GM18507 (cell line): Measurements from ENCODE around the gene UBE2G1.

Experiments
- DNase-seq: peaks from one replicate; pipeline ENCODE4 v3.0.0; 2011; ENCODE audit warnings: low read depth; ENCODE audit not compliant: insufficient read length; ENCODE audit errors: extremely low spot score
- FAIRE-seq: peaks from 2 replicates; lab custom pipeline; 2011; peaks lifted over from hg19 to GRCh38; lab: Jason Lieb, UNC

UBE2G1 gene

GRCh38 chr17:4342535-4342934, 23.9 kb downstream of the UBE2G1 start:
- DNase-seq, result no peak
- no peak for FAIRE-seq

GRCh38 chr17:4341616-4341977, 24.9 kb downstream of the UBE2G1 start:
- FAIRE-seq, result no peak

DNA sequence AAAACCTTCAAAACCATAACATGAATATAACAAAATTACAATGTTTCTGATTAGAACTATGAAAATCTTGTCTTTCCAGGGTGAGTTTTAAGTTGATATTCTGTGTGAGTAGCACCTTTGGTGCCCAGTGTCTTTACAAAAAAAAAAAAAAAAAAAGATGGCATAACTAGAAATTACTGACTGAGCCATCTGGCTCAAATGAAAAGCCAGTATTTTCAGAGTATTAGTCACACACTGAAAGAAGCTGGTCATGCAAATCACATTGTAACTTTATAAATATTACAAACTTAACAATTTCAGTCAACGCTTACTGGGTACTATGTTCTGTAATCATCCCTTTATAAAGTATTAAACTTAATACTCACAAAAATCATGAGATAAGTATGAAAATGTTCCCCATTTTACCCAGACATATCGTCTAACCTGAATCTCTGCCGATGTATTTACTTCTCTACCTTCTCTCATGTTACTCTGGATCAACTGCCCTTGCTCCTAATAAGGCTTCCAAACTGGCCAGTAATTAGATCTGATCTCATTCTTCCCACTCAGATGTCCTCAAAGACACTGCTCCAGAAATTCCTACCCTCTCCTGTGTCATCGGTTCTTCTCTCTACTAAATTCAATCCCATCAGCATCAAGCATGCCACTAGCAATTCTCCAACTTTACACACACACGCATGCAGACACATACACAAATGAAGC, 25.4 kb downstream of the UBE2G1 start:
- FAIRE-seq (no peak), DNase-seq (no peak)

More at GRCh38 chr17:4341616-4341977, 24.9 kb downstream of the UBE2G1 start:
- no peak for DNase-seq

GRCh38 chr17:4334776-4335584, 31.5 kb downstream of the UBE2G1 start:
- no peak for FAIRE-seq
- no peak for DNase-seq

GRCh38 chr17:4334332-4334731, 32.1 kb downstream of the UBE2G1 start:
- DNase-seq, result no peak
- no peak for FAIRE-seq

DNA sequence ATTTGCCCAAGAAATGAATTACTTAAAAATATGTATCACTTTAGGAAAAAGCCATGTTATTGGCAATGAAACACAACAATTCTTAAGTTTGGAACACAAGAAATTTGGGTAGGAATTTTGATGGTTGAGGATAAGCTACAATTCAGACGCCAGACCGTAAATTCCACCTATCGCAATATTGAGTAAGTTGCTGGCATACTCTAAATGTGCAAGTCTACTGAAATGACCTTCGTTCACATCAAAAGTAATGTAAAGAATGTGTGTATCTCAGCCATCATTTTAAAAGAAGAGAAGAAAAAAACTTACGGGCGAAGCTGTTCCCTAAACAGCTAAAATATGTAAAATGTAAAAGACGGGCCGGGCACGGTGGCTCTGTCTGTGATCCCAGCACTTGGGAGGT, 33.4 kb downstream of the UBE2G1 start:
- no peak for DNase-seq
- FAIRE-seq, result no peak

DNA sequence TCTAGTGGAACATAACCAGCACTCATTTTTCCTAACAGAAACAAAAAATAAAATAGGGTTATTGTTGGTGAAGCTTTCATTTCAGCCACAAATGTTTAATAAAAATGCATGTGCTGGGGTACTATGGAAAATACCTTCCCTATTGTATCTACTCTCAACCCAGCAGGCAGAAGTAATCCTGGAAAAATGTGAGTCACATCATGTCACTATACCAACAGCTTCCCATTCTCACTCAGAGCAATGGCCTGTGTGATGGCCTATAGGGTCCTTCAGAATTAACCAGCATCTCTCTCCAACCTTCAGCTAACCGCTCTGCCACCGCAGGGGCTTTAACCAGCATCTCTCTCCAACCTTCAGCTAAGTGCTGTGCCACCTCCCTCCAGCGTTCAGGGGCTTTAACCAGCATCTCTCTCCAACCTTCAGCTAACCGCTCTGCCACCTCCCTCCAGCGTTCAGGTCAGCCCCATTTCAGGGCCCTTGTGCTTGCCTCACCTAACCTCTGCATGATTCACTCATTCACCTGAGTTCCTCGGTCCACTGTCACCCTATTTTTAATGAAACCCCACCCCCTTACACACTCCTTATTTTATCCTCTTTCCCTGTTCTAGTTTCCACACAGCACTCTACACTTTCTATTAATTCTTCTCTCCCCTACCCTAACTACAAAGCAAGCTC, 34.0 kb downstream of the UBE2G1 start:
- FAIRE-seq, result no peak
- no peak for DNase-seq

DNA sequence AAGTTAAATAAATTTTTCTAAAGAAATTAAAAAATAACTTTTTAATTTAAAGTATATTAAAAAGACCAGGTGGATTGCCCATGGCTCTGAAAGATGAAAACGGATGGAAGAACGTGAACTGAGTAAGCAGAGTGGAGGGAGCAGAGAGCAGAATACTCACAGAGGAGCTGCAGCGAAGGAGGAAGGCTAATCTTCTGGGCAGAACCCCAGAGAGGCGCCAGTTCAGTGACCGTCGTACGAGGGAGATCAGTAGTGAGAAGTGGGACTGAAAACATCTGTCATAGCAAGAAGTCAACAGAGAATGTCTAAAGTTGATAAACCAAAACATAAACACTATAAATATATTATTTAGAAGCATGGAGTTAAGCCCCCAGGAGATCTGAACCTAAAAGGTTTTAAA, 34.9 kb downstream of the UBE2G1 start:
- DNase-seq, result no peak
- no peak for FAIRE-seq

DNA sequence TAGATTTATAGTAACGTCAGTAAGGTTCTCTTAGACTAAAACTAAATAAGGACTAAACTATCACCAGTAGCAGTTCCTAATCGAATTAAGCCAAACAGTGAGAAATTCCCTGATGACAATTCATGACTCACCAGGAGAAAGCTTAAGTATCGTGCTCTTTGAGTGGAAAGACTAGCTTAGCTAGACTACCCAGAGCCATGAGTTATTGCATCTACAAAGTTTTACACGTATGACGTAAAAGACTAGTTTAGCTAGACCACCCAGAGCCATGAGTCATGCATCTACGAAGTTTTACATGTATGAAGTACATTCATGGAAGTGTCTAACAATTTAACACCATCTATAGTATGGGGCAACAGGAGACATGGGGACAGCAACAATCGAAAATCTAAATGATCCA, 36.6 kb downstream of the UBE2G1 start:
- DNase-seq (no peak), FAIRE-seq (no peak)

- DNase-seq (no peak), FAIRE-seq (no peak)
These were observed 38.9 kb downstream of the UBE2G1 start for GRCh38 chr17:4327606-4328005.

- no peak for FAIRE-seq
- DNase-seq, result no peak
These were observed 39.9 kb downstream of the UBE2G1 start for GRCh38 chr17:4326608-4327007.

DNA sequence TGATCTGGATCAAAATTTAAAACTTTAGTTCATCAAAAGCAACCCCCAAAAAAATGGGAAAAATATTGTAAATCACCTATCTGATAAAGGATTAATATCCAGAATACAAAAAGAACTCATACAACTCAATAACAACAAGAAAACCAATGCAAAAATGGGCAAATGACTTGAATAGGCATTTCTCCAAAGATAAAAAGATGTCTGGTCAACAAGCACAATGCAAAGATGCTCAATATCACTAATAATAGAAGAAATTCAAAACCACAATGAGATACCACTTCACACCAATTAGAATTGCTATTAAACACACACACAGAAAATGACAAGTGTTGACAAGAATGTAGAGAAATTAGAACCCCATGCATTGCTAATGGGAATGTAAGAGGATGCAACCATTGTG, 40.4 kb downstream of the UBE2G1 start:
- FAIRE-seq (no peak), DNase-seq (no peak)

GRCh38 chr17:4324463-4324862, 42.0 kb downstream of the UBE2G1 start:
- FAIRE-seq (no peak), DNase-seq (no peak)

- FAIRE-seq (no peak), DNase-seq (no peak)
These were observed 47.3 kb downstream of the UBE2G1 start for GRCh38 chr17:4319221-4319620.

DNA sequence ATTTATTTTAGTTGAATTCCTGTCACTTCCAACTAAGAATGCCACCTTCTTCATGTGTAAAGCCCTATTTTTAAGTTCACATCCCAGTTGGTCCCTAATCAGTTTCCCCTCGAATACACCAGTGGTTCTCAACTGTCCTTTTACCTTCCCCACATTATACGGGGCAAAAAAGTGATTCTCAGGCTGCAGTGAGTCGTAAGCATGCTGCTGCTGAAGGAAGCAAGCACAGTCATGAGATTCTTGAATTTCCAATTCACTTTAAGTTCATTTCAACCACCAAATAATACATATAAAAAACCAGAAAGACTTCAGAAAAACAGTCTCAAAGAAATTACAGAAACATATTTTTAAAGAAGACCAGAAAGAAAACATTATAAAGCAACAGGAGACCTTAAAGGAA, 47.9 kb downstream of the UBE2G1 start:
- no peak for DNase-seq
- FAIRE-seq, result no peak

GRCh38 chr17:4318186-4318585, 48.3 kb downstream of the UBE2G1 start:
- DNase-seq (no peak), FAIRE-seq (no peak)

GRCh38 chr17:4317610-4318009, 48.9 kb downstream of the UBE2G1 start:
- FAIRE-seq (no peak), DNase-seq (no peak)

- no peak for DNase-seq
- no peak for FAIRE-seq
These were observed 49.8 kb downstream of the UBE2G1 start for GRCh38 chr17:4316648-4317047.

- no peak for FAIRE-seq
- no peak for DNase-seq
These were observed 51.9 kb downstream of the UBE2G1 start for GRCh38 chr17:4314618-4315017.

DNA sequence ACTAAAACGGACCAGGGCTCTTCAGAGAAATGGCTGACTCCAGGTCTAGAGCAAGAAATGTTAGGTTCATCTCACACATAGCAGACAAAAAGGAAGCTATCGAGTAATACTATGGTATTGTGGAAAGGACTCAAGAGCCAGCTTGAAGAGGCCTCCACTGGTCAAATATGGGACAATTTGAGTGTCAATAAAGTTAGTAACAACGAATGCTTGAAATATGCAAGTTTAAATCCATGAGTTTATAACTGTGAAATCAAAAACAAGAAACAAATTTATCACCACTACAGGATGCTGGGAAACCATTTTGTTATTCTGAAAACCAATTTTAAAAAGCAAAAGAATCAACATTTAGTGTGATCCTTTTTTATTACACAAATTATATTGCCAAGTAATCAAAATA, 52.3 kb downstream of the UBE2G1 start:
- peak; percentile 5 for FAIRE-seq
- no peak for DNase-seq
